ENCODE measurements around the gene CYB561D2. TPM values are rescaled to one million over a fixed set of nuclear protein-coding genes. Genes with fewer than 3 reads are reported as not detected.

Gene CYB561D2
- total RNA-seq, 4 donors from 2014 or later, result 23.6 to 66.0 (median 43.6) TPM

GRCh38 chr3:50345586-50346234, 5.0 kb upstream of the CYB561D2 start, which contains the start of gene ZMYND10:
TSS of gene ZMYND10 (minus strand) at chr3:50345732. CDS start at chr3:50345579, 153 bp downstream.
- Histone ChIP-seq H3K27me3 (no peaks in the 10 kb centered on the region), H3K36me3 (no peaks in the 10 kb centered on the region), H3K4me3 (replicated peaks in 1 of 3) (peak within 1 kb of the TSS in 1 of 3 donors; percentile 21), H3K27ac (no peak within 1 kb of the TSS), H3K4me1 (peaks cover 20 to 34% of the 10 kb centered on the region in 2 donors), H3K9me3 (no peaks in the 10 kb centered on the region)
- intact Hi-C loops (cut with DNase I), result no loop called here
- peak; percentile 61 to 64 for DNase-seq
- TF ChIP-seq CTCF (IDR thresholded peaks at IDR 0.05), result no peak
- no peak for TF ChIP-seq POLR2A (IDR thresholded peaks at IDR 0.05)
- 12 to 13% methylated on average over 40 to 42 of the region's 45 CpGs for WGBS, 2 donors

- no peak overlapping the region for H3K4me3 ChIP-seq (replicated peaks in 1 of 3)
- intact Hi-C loops (cut with DNase I), result no loop called here
- H3K4me1 ChIP-seq, result peaks cover 29 to 39% of the 10 kb centered on the region in 2 donors
- 29 to 30% methylated on average over 14 of the region's 14 CpGs for WGBS, 2 donors
- peak; percentile 78 to 83 for DNase-seq
- TF ChIP-seq CTCF (IDR thresholded peaks at IDR 0.05) (peak in 5 of 6 experiments; percentile 39 to 78 (median 54)), POLR2A (IDR thresholded peaks at IDR 0.05) (no peak)
- no peaks in the 10 kb centered on the region for H3K27me3 ChIP-seq
- H3K9me3 ChIP-seq, result no peaks in the 10 kb centered on the region
- no peak overlapping the region for H3K27ac ChIP-seq
- no peaks in the 10 kb centered on the region for H3K36me3 ChIP-seq
Measured at GRCh38 chr3:50347187-50347813, 3.4 kb upstream of the CYB561D2 start.

- H3K27me3 ChIP-seq, result no peaks in the 10 kb centered on the region
- peak overlapping the region; percentile 11 to 92 (median 90) for H3K27ac ChIP-seq
- H3K4me1 ChIP-seq, result peaks cover 30 to 46% of the 10 kb centered on the region in 2 donors
- peaks cover 20 to 26% of the 10 kb centered on the region in 2 donors for H3K36me3 ChIP-seq
- intact Hi-C loops (cut with DNase I), result no loop called here
- no peak for DNase-seq
- TF ChIP-seq POLR2A (IDR thresholded peaks at IDR 0.05), result no peak
- no peak for TF ChIP-seq CTCF (IDR thresholded peaks at IDR 0.05)
- WGBS, 2 donors, result 13 to 18% methylated on average over 7 of the region's 7 CpGs
- H3K4me3 ChIP-seq (replicated peaks in 1 of 3), result peak overlapping the region; percentile 56 to 75 (median 60)
- H3K9me3 ChIP-seq, result no peaks in the 10 kb centered on the region
Measured at GRCh38 chr3:50350213-50350526, 492 bp upstream of the CYB561D2 start.

- peaks cover 23 to 28% of the 10 kb centered on the region in 2 donors for H3K36me3 ChIP-seq
- intact Hi-C loops (cut with DNase I), result no loop called here
Measured at GRCh38 chr3:50351323-50351697, 648 bp downstream of the CYB561D2 start.

More at GRCh38 chr3:50351323-50351697, 648 bp downstream of the CYB561D2 start:
- H3K4me3 ChIP-seq (replicated peaks in 1 of 3), result peak overlapping the region in 2 of 3 donors; percentile 56 to 75
- peak overlapping the region in 2 of 3 donors; percentile 9 to 90 for H3K27ac ChIP-seq
- no peaks in the 10 kb centered on the region for H3K27me3 ChIP-seq
- H3K9me3 ChIP-seq, result no peaks in the 10 kb centered on the region
- TF ChIP-seq POLR2A (IDR thresholded peaks at IDR 0.05) (no peak), CTCF (IDR thresholded peaks at IDR 0.05) (no peak)
- peaks cover 34 to 46% of the 10 kb centered on the region in 2 donors for H3K4me1 ChIP-seq
- DNase-seq, result no peak
- 43 to 64% methylated on average over 10 to 11 of the region's 11 CpGs for WGBS, 2 donors

All from thyroid gland (tissue), 4 donors.